HL-60 (cell line): ENCODE data around the gene VAMP4.

Experiments
- DNase-seq, 2 experiments: peaks; one replicate each; pipeline ENCODE4 v3.0.0-alpha.2; 2010 to 2020; ENCODE audit warnings: low read depth in 1 of 2, low spot score in 1 of 2
- H3K27ac ChIP-seq: fragments of 250-450 bp; sonication (Bioruptor Pico); replicated peaks from 2 replicates; pipeline ENCODE4 v1.5.1; 2020; ENCODE audit warnings: mild to moderate bottlenecking, moderate library complexity
- H3K27me3 ChIP-seq: fragments of 250-450 bp; sonication (Bioruptor Pico); 2 replicates; pipeline ENCODE4 v1.5.1; 2021; ENCODE audit warnings: mild to moderate bottlenecking, moderate library complexity; ENCODE audit not compliant: insufficient read depth, poor library complexity, severe bottlenecking
- H3K4me3 ChIP-seq: replicated peaks from 2 replicates; pipeline ENCODE4 v1.5.1; 2011; ENCODE audit warnings: mild to moderate bottlenecking, control low read depth, low read length; ENCODE audit not compliant: insufficient read depth
- CTCF ChIP-seq: IDR thresholded peaks from one replicate; pipeline ENCODE4 v1.5.1; 2011; ENCODE audit warnings: low read length, control low read depth, inconsistent platforms; ENCODE audit not compliant: insufficient read depth
- GABPA ChIP-seq: IDR thresholded peaks from 2 replicates; pipeline ENCODE4 v1.6.1; 2012; ENCODE audit warnings: low read depth
- POLR2AphosphoS5 ChIP-seq: IDR thresholded peaks from 2 replicates; pipeline ENCODE4 v1.6.1; 2012; ENCODE audit warnings: low read depth
- SPI1 ChIP-seq: IDR thresholded peaks from 2 replicates; pipeline ENCODE4 v1.6.1; 2012; ENCODE audit warnings: low read depth, mild to moderate bottlenecking, borderline replicate concordance
- TF ChIP-seq, protein P1 (sequence below): IDR thresholded peaks from 2 replicates; pipeline ENCODE4 v1.6.1; 2012; ENCODE audit warnings: low read depth; ENCODE audit not compliant: insufficient replicate concordance

Gene VAMP4

GRCh38 chr1:171676823-171677222 lies 65.0 kb downstream of the VAMP4 start:
- no peak overlapping the region for H3K27ac ChIP-seq
- H3K4me3 ChIP-seq: no peak overlapping the region
- H3K27me3 ChIP-seq: no peaks in the 10 kb centered on the region
- no peak for TF ChIP-seq POLR2AphosphoS5
- TF ChIP-seq CTCF: no peak
- no peak for TF ChIP-seq GABPA
- TF ChIP-seq, protein P1, sequence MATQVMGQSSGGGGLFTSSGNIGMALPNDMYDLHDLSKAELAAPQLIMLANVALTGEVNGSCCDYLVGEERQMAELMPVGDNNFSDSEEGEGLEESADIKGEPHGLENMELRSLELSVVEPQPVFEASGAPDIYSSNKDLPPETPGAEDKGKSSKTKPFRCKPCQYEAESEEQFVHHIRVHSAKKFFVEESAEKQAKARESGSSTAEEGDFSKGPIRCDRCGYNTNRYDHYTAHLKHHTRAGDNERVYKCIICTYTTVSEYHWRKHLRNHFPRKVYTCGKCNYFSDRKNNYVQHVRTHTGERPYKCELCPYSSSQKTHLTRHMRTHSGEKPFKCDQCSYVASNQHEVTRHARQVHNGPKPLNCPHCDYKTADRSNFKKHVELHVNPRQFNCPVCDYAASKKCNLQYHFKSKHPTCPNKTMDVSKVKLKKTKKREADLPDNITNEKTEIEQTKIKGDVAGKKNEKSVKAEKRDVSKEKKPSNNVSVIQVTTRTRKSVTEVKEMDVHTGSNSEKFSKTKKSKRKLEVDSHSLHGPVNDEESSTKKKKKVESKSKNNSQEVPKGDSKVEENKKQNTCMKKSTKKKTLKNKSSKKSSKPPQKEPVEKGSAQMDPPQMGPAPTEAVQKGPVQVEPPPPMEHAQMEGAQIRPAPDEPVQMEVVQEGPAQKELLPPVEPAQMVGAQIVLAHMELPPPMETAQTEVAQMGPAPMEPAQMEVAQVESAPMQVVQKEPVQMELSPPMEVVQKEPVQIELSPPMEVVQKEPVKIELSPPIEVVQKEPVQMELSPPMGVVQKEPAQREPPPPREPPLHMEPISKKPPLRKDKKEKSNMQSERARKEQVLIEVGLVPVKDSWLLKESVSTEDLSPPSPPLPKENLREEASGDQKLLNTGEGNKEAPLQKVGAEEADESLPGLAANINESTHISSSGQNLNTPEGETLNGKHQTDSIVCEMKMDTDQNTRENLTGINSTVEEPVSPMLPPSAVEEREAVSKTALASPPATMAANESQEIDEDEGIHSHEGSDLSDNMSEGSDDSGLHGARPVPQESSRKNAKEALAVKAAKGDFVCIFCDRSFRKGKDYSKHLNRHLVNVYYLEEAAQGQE: no peak
- no peak for TF ChIP-seq SPI1
- DNase-seq: no peak

GRCh38 chr1:171674431-171675405 lies 67.1 kb downstream of the VAMP4 start:
- Histone ChIP-seq H3K4me3 (no peak overlapping the region), H3K27ac (no peak overlapping the region), H3K27me3 (no peaks in the 10 kb centered on the region)
- TF ChIP-seq, protein P1: no peak
- no peak for TF ChIP-seq SPI1
- TF ChIP-seq GABPA: no peak
- TF ChIP-seq CTCF: no peak
- TF ChIP-seq POLR2AphosphoS5: no peak
- no peak for DNase-seq

- TF ChIP-seq GABPA: no peak
- no peak for TF ChIP-seq CTCF
- no peak for TF ChIP-seq SPI1
- TF ChIP-seq POLR2AphosphoS5: no peak
- TF ChIP-seq, protein P1: no peak
- no peak overlapping the region for H3K27ac ChIP-seq
- H3K27me3 ChIP-seq: no peaks in the 10 kb centered on the region
- no peak for DNase-seq
- H3K4me3 ChIP-seq: no peak overlapping the region
Observed at GRCh38 chr1:171670739-171671138, 71.1 kb downstream of the VAMP4 start.
